NT2/D1 (cell line): ENCODE results near the gene CNTN6.

ENCODE experiments used
- DNase-seq: peaks from one replicate; pipeline ENCODE4 v3.0.0-alpha.2; 2011; ENCODE audit warnings: low read depth, low spot score
- H3K27me3 ChIP-seq: 2 replicates; pipeline ENCODE4 v1.6.0; 2011; ENCODE audit warnings: mild to moderate bottlenecking; ENCODE audit not compliant: insufficient read length, insufficient read depth
- H3K36me3 ChIP-seq: 2 replicates; pipeline ENCODE4 v1.6.1; 2011; ENCODE audit warnings: mild to moderate bottlenecking, low read length, mixed read lengths; ENCODE audit not compliant: insufficient read depth, insufficient read length
- H3K4me1 ChIP-seq: 2 replicates; pipeline ENCODE4 v1.5.1; 2011; ENCODE audit not compliant: insufficient read depth, insufficient read length
- H3K4me3 ChIP-seq: 2 replicates; pipeline ENCODE4 v1.5.1; 2011; ENCODE audit warnings: low read depth; ENCODE audit not compliant: insufficient read length
- H3K9ac ChIP-seq: 2 replicates; pipeline ENCODE4 v1.6.0; 2011; ENCODE audit warnings: low read depth; ENCODE audit not compliant: insufficient read length
- H3K9me3 ChIP-seq: 2 replicates; pipeline ENCODE4 v1.5.1; 2011; ENCODE audit warnings: mild to moderate bottlenecking, low read length; ENCODE audit not compliant: insufficient read depth
- SUZ12 ChIP-seq: IDR thresholded peaks from 2 replicates; pipeline ENCODE4 v1.6.1; 2011; ENCODE audit not compliant: insufficient read length, insufficient read depth; ENCODE audit errors: extremely low read depth
- YY1 ChIP-seq: IDR thresholded peaks from 2 replicates; pipeline ENCODE4 v1.6.1; 2011; ENCODE audit not compliant: insufficient read length, insufficient read depth
- ZNF274 ChIP-seq: IDR thresholded peaks from 2 replicates; pipeline ENCODE4 v1.6.1; 2011; ENCODE audit warnings: mild to moderate bottlenecking, low read depth, low read length

Gene CNTN6

DNA sequence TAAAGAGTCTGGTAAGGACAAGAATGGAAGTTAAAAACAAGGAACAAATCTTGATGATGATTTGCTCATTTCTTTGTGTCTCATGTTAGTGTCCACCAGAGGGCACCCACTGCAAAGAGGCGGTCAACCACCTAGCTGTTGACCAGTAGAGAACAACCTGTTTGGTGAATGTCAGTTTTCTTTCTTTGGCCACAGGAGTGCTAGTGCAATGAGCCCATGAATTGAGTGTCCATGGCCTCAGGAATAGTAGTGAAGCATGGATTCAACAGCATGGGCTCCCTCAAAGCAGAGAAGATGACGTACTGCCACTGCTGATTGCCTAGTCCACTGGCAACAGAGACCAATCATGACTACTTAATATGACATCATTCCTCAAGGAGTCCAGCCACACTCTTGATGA lies 10.7 kb upstream of the CNTN6 start:
- no peak for TF ChIP-seq SUZ12
- TF ChIP-seq ZNF274, result no peak
- no peak for TF ChIP-seq YY1
- peak; percentile 42 for DNase-seq
- Histone ChIP-seq H3K27me3 (no peaks in the 10 kb centered on the region), H3K4me1 (no peaks in the 10 kb centered on the region), H3K36me3 (no peaks in the 10 kb centered on the region), H3K9me3 (no peaks in the 10 kb centered on the region), H3K9ac (no peak overlapping the region), H3K4me3 (no peak overlapping the region)

DNA sequence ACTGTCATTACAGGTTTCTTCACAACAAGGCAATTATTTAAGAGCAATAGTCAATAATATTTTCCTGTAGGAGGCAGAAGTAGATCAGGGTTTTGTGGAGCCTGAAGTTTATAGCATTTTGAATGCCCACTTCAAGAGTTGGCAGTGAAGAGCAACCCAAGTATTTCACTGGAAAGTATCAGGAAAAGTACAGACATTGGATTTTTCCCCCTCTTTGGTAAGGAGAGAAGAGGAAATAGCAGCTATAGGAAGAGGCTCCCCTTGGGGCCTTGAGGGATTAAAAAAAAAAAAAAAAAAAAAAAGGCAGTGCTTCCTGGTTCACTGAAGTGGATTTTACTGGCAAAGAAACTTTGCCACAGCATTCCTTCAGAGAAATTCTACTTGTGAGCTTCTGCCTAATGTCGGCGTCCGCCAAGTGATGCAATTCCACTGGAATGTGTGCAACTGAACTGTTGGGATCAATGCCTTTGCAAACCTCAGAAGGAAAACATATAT lies 5.7 kb upstream of the CNTN6 start:
- Histone ChIP-seq H3K4me3 (no peak overlapping the region), H3K9ac (no peak overlapping the region), H3K9me3 (no peaks in the 10 kb centered on the region), H3K4me1 (no peaks in the 10 kb centered on the region), H3K36me3 (no peaks in the 10 kb centered on the region), H3K27me3 (no peaks in the 10 kb centered on the region)
- no peak for DNase-seq
- no peak for TF ChIP-seq YY1
- no peak for TF ChIP-seq ZNF274
- no peak for TF ChIP-seq SUZ12

GRCh38 chr3:1088503-1088902 lies 4.3 kb upstream of the CNTN6 start:
- no peak for TF ChIP-seq YY1
- TF ChIP-seq SUZ12, result no peak
- no peaks in the 10 kb centered on the region for H3K4me1 ChIP-seq
- no peaks in the 10 kb centered on the region for H3K36me3 ChIP-seq
- H3K9me3 ChIP-seq, result no peaks in the 10 kb centered on the region
- no peak overlapping the region for H3K9ac ChIP-seq
- H3K4me3 ChIP-seq, result no peak overlapping the region
- H3K27me3 ChIP-seq, result no peaks in the 10 kb centered on the region
- DNase-seq, result no peak

- no peak for TF ChIP-seq YY1
- DNase-seq, result no peak
- H3K9me3 ChIP-seq, result no peaks in the 10 kb centered on the region
- no peaks in the 10 kb centered on the region for H3K4me1 ChIP-seq
- no peak overlapping the region for H3K4me3 ChIP-seq
- H3K9ac ChIP-seq, result no peak overlapping the region
- H3K36me3 ChIP-seq, result no peaks in the 10 kb centered on the region
- no peaks in the 10 kb centered on the region for H3K27me3 ChIP-seq
Measured at GRCh38 chr3:1091286-1091685, 1.5 kb upstream of the CNTN6 start.

GRCh38 chr3:1092061-1092460 lies 763 bp upstream of the CNTN6 start:
- Histone ChIP-seq H3K4me3 (no peak overlapping the region), H3K4me1 (no peaks in the 10 kb centered on the region), H3K9ac (no peak overlapping the region), H3K36me3 (no peaks in the 10 kb centered on the region), H3K9me3 (no peaks in the 10 kb centered on the region), H3K27me3 (no peaks in the 10 kb centered on the region)
- no peak for TF ChIP-seq SUZ12
- no peak for TF ChIP-seq YY1
- TF ChIP-seq ZNF274, result no peak
- no peak for DNase-seq

- DNase-seq, result no peak
- no peaks in the 10 kb centered on the region for H3K4me1 ChIP-seq
- no peak for TF ChIP-seq YY1
- TF ChIP-seq ZNF274, result no peak
- TF ChIP-seq SUZ12, result no peak
- no peaks in the 10 kb centered on the region for H3K36me3 ChIP-seq
- H3K27me3 ChIP-seq, result no peaks in the 10 kb centered on the region
- no peaks in the 10 kb centered on the region for H3K9me3 ChIP-seq
- no peak overlapping the region for H3K4me3 ChIP-seq
- no peak overlapping the region for H3K9ac ChIP-seq
Measured at GRCh38 chr3:1093217-1093616, 393 bp downstream of the CNTN6 start.

- H3K36me3 ChIP-seq, result no peaks in the 10 kb centered on the region
- H3K9ac ChIP-seq, result no peak overlapping the region
- H3K27me3 ChIP-seq, result no peaks in the 10 kb centered on the region
- no peaks in the 10 kb centered on the region for H3K4me1 ChIP-seq
- no peak for DNase-seq
- H3K4me3 ChIP-seq, result no peak overlapping the region
- no peaks in the 10 kb centered on the region for H3K9me3 ChIP-seq
- TF ChIP-seq YY1, result no peak
- no peak for TF ChIP-seq ZNF274
- no peak for TF ChIP-seq SUZ12
Measured at GRCh38 chr3:1103525-1103924, 10.7 kb downstream of the CNTN6 start.

DNA sequence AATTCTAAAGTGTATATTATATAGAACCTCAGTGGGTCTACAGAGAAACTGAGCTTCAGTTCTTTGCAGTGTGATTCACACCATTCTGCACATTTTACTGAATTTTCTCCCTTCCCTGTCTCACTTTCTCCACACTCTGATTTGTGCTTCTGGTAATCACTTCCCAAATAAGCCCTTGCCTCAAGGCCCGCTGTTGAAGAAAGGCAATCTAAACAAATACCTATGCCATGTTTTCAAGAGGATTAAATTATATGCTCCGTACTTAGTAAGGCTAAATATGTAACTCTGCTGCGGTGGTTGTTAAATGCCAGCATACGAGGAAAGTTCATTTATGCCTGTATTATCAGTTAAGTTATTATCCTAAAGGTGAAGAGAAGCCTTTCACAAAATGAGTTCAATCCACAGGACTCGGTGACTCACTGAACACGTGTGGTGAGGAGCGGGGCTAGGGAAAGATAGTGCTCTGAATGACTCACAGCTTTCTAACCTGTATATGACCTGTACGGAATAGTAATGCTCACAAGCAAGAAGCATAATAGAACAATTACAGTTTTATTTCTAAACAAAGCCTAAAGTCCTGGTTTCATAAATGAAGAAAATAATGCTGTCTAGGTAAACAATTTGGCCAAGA lies 25.1 kb downstream of the CNTN6 start:
- H3K4me3 ChIP-seq, result no peak overlapping the region
- no peaks in the 10 kb centered on the region for H3K9me3 ChIP-seq
- H3K27me3 ChIP-seq, result no peaks in the 10 kb centered on the region
- no peak overlapping the region for H3K9ac ChIP-seq
- TF ChIP-seq YY1 (no peak), ZNF274 (no peak)
- no peak for DNase-seq
- H3K4me1 ChIP-seq, result no peaks in the 10 kb centered on the region
- no peaks in the 10 kb centered on the region for H3K36me3 ChIP-seq
